ENCODE data around the gene ATXN2L.

DNA sequence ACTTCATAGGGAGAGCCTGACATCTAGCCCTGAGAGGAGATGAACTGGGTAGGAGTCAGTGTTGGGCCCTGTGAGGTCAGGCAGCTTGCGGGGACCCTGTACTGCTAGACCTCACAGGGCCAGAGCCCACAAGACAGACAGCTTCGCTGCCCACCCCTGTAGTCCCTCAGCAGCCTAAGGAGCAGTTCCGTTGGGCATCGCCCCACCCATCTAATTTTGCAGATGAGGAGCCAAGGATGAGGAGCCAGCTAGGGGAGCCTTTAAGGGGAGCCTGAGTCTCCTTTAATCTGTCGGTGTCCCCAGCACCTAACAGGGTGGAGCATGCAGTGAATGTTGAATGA lies 24.1 kb downstream of the ATXN2L start:
- TF ChIP-seq, protein P1, sequence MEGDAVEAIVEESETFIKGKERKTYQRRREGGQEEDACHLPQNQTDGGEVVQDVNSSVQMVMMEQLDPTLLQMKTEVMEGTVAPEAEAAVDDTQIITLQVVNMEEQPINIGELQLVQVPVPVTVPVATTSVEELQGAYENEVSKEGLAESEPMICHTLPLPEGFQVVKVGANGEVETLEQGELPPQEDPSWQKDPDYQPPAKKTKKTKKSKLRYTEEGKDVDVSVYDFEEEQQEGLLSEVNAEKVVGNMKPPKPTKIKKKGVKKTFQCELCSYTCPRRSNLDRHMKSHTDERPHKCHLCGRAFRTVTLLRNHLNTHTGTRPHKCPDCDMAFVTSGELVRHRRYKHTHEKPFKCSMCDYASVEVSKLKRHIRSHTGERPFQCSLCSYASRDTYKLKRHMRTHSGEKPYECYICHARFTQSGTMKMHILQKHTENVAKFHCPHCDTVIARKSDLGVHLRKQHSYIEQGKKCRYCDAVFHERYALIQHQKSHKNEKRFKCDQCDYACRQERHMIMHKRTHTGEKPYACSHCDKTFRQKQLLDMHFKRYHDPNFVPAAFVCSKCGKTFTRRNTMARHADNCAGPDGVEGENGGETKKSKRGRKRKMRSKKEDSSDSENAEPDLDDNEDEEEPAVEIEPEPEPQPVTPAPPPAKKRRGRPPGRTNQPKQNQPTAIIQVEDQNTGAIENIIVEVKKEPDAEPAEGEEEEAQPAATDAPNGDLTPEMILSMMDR (IDR thresholded peaks at IDR 0.05 in 2 of 3, conservative IDR thresholded peaks at IDR 0.05 in 1 of 3; ENCODE audit: control insufficient read depth in 2 of 3, extremely low read depth in 1 of 3, insufficient read depth in 1 of 3, low read depth in 3 of 3, low read length in 3 of 3), result no peak
- TF ChIP-seq NR2C1 (IDR thresholded peaks at IDR 0.05) (no peak), EZH2 (IDR thresholded peaks at IDR 0.05; ENCODE audit: borderline replicate concordance, control insufficient read depth, low read depth, low read length) (no peak)
- TF ChIP-seq, protein P2, sequence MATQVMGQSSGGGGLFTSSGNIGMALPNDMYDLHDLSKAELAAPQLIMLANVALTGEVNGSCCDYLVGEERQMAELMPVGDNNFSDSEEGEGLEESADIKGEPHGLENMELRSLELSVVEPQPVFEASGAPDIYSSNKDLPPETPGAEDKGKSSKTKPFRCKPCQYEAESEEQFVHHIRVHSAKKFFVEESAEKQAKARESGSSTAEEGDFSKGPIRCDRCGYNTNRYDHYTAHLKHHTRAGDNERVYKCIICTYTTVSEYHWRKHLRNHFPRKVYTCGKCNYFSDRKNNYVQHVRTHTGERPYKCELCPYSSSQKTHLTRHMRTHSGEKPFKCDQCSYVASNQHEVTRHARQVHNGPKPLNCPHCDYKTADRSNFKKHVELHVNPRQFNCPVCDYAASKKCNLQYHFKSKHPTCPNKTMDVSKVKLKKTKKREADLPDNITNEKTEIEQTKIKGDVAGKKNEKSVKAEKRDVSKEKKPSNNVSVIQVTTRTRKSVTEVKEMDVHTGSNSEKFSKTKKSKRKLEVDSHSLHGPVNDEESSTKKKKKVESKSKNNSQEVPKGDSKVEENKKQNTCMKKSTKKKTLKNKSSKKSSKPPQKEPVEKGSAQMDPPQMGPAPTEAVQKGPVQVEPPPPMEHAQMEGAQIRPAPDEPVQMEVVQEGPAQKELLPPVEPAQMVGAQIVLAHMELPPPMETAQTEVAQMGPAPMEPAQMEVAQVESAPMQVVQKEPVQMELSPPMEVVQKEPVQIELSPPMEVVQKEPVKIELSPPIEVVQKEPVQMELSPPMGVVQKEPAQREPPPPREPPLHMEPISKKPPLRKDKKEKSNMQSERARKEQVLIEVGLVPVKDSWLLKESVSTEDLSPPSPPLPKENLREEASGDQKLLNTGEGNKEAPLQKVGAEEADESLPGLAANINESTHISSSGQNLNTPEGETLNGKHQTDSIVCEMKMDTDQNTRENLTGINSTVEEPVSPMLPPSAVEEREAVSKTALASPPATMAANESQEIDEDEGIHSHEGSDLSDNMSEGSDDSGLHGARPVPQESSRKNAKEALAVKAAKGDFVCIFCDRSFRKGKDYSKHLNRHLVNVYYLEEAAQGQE (IDR thresholded peaks at IDR 0.05; ENCODE audit: low read depth, low read length), result no peak
- TF ChIP-seq, protein P3, sequence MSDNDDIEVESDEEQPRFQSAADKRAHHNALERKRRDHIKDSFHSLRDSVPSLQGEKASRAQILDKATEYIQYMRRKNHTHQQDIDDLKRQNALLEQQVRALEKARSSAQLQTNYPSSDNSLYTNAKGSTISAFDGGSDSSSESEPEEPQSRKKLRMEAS (IDR thresholded peaks at IDR 0.05; ENCODE audit: low read depth, low read length), result no peak

All from GM12878 (cell line).